HT-29 (cell line): ENCODE measurements around the gene RASA3. TPM values are rescaled to one million over a fixed set of nuclear protein-coding genes. Genes with fewer than 3 reads are reported as not detected.

Experiments used
- DNase-seq: peaks from one replicate; pipeline ENCODE4 v3.0.0-alpha.2; 2015; ENCODE audit warnings: low spot score
- total RNA-seq: library from RNA; depleted of rRNA; stranded (reverse); fragments of >200 nt; shearing (Covaris generic); gene quantifications from 2 replicates; pipeline ENCODE4 v1.2.3, GENCODE V29; 2014

Gene RASA3
- total RNA-seq, 1 experiment from 2014 or later, result 25.1 TPM

DNA sequence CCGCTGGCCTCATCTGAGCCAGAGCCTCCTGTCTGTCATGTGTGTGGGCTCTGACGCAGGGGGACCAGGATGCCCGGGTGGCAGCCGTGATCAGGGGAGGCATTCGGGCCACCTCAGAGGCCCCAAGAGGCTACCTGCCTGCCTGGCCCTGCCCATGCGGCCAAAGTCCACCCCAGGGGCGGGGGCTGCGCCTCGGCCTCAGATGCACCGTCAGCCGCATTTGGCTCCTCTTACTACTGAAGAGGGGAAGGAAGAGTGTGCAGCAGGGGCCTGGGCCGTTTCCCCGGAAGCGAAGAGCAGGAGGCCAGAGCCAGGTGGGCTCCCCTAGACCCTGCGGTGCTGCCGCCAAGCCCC, 192.5 kb downstream of the RASA3 start:
- DNase-seq, result no peak

- no peak for DNase-seq
These were observed 193.1 kb downstream of the RASA3 start for GRCh38 chr13:113939129-113939943.

DNA sequence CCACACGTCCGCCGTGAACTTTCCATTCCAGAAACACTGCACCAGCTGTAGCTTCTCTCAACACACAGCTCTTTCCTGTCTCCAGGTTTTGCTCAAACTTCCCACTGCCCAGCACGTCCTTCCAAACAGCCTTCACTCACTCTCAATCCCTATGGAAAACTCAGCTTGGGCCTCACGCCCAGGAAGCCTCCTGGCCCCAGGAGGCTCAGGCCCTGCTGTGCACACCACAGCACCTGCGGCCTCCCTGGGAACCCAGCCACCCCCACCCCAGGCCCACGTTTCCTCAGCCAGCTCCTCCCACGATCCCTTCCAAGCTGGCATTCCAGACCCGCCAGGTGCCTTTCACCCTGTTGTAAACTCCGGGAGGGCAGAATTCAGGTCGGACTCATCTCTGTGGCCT, 193.7 kb downstream of the RASA3 start:
- no peak for DNase-seq

- no peak for DNase-seq
These were observed 194.2 kb downstream of the RASA3 start for GRCh38 chr13:113938246-113938645.

GRCh38 chr13:113937527-113938180, 194.8 kb downstream of the RASA3 start:
- DNase-seq, result no peak

DNA sequence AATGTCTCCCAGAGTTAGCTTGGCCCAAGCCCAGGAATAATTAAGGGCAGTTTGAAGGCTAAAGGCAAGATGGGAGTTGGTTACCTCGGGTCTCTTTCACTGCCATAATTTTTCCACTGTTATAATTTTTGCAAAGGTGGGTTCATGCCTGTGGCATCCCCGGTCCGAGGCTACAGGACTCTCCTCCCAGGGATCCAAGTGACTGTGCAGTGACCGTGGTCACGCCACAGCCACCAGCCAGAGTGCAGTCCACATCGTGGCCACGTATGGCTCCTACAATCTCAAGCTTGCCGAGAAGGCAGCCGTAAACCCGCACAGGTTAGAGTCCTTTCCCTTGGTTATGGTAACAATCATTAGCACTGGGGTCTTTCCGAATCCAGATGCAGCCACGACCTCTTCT, 195.3 kb downstream of the RASA3 start:
- no peak for DNase-seq

DNA sequence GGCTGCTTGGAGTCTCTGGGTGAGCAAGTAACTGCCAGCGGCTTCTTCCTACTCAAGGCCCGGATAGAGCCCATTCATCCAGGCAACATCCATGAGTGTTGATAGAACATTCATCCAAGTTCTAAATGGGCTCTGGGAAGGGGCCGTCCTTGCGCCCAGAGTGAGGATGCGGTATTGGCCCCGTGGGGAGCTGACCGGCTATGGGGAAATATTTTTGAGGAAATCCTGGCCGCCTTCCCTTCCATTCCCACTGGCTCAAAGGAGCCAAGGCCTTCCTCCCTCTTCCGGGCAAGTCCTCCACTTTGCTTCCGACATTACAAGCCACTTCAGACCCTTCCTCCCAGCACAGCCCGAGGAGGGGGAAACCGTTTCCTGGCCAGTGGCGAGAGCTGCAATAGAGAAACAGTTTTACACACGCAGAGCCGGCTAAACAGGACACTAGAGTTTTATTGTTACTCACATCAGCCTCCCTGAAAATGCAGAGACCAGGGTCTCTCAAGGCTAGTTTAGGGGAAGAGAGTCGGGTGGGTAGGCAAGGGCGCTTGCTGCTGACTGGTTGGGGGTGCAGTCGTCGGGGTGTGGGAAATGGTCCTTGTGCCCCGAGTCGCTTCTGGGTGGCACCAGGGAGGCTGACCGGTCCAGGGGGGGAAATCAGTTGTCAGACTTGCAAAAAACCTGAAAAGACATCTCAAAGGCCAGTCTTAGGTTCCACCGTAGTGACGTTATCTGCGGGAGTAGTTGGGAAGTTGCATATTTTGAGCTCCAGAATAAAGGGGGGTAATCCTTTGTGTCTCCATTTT, 196.1 kb downstream of the RASA3 start:
- no peak for DNase-seq

- no peak for DNase-seq
These were observed 197.2 kb downstream of the RASA3 start for GRCh38 chr13:113935001-113935844.

DNA sequence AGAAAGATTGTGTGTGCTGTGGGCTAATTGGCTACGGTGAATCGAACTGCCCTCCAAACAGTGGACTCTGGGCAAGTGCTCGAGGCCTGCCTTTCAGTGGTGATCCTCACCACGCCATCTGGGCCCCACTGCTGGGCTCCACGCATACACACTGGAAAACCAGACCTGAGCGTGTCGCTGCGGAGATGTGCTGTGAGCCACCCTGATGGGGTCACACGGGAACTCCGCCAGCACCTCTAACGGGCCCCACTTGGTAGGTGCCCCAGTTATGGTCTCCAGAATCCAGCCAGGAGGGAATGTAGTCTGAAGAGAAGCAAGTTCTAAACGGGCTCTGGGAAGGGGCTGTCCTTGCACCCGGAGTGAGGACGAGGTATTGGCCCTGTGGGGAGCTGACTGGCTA, 197.8 kb downstream of the RASA3 start:
- no peak for DNase-seq

GRCh38 chr13:113933901-113934300, 198.5 kb downstream of the RASA3 start:
- no peak for DNase-seq

GRCh38 chr13:113931841-113932459, 200.5 kb downstream of the RASA3 start:
- no peak for DNase-seq

DNA sequence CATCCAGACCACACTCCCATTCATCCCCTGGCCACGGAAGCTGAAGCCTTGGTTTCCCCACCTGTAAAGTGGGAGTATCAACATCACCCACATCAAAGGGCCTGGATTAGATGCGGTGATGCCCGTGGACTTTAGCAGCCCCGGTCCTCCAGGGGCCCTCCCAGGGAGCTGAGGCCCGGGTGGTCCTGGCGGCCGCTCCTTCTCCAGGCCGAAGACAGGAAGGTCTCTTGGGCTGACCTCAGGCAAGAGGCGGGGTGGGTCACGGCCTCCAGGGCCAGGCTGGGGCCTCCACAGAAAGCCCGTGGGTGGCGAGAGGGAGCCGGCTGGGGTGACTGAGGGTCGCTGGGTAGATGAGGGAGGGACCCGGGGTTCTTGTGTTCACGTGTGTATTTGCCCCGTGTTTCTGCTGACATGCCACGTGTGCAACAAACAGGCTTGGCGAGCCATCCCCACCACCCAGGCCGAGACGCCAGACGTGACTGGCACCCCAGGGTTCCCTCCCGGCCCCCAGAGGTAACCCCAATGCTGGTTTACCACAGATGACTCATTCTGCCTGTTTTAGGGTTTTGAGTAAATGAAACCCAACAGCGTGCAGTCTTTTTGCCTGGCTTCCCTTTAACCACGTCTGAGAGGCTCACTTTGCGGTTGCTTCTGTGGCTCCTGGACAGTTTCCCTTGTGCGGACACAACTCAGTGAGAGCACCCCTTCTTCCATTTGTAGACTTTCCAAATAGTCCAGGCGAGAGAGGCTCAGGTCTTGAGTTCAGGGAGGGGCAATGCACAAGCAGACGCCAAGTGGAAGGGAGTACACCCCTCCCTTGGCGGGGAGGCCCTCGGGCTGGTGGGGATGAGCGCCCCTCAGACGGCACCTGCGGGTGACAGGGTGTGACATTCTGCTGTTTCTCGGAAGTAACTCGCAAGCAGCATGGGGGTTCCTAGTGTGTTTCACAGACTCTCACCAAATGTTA, 201.5 kb downstream of the RASA3 start:
- DNase-seq, result no peak

DNA sequence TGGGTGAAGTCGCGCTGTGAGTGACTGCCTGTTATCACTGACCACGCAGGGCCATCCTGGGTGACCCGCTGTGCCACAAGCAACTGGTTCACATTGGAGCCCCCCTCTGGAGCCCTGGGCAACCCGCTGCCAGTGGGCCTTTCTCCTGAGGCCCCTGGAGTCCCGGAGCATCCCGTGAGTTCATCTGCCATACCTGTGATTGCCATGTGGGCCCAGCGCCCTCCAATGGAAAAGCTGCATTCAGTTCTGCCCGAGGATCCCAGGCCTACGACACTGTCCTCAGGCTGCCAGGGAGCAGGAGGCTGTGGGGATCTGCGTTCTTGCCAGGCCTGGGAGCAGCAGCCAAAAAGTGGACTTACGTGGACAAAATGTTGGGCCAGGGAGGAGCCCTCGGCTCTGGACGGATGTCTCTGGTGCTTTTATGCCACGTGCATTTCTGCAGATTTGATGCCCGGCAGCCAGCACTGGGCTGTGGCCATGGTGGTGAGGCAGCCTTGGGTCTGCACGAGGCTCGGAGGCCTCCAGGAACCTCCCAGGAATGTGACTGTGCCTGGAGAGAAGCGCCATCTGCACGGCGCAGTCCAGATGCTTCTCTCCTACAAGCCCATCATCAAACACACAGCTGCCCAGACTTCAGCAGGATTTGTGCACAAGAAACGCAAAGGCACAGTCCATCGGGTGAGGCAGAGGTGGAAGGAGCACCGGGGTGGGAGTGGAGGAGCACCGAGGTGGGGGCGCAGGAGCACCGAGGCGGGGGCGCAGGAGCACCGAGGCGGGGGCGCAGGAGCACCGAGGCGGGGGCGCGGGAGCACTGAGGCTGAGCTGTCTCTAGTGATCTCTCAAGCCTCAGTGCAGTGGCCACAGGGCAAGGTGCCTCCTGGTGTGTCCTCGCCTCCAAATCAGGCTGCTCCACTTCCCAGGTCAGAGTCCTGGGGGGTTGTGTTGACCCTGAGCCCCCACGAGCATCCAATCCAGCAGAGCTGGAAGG, 202.5 kb downstream of the RASA3 start:
- no peak for DNase-seq

DNA sequence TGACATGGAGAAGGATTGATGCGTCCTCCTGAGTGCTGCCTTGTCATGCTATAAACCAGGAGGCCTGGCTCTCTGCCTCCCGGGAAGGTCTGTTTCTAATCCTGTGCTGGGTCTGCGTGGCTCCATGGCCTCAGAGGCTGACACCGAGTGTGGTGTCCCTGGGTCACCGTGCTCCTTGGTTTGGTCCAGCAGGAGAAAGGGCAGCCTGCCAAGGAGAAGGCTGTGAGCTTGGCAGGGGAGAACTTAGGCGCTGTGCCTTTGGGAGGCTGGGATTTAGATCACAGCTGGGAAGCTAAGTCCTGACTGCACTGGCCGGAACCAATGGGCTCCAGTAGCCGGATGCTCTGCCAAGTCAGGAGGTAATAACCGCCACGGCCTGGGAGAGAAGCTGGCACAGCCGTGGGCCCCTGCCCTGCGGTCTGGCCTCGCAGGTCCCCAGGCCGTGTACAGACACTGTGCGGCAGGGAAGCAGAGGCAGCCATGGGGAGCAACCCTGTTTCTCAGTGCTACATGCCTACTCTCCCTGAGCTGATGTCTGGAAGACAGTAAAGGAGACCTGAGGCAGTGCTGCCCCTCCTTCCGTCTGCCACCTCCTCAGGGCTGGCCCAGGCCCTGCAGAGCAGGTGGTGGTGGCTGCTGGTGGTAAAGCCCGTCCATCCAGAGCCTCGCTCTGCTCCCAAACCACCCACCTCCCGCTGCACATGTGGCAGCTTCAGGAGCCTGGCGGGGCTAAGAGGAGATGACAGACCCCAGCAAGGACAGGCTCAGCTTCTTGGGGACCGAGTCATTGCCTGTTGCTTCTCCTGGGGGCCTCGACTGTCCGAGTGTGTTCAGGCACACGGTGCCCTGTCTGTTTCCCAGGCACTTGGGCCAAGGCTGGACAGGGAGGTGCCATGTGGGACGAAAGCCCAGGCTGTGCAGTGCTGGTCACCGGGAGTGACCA, 203.5 kb downstream of the RASA3 start:
- no peak for DNase-seq
